ENCODE results near the gene PRIMA1. TPM values are rescaled to one million over a fixed set of nuclear protein-coding genes. Genes with fewer than 3 reads are reported as not detected.

Gene PRIMA1
- total and polyA plus RNA-seq, 2 donors (not counting 1 experiment from before 2014, with no cell fraction given): not detected

- ATAC-seq (ENCODE audit: low read depth) (no peak), DNase-seq (no peak)
- no peaks in the 10 kb centered on the region for H3K27me3 ChIP-seq (replicated peaks in 1 of 4; ENCODE audit: control extremely low read depth in 1 of 4, control insufficient read depth in 3 of 4, insufficient read depth in 4 of 4, low read length in 3 of 4)
- Mint-ChIP-seq H3K27me3 (peaks cover 21% of the 10 kb centered on the region), H3K27ac (no peak overlapping the region), H3K4me1 (no peaks in the 10 kb centered on the region), H3K9me3 (ENCODE audit: insufficient read depth) (no peaks in the 10 kb centered on the region), H3K4me3 (no peak overlapping the region)
- no peak overlapping the region for H3K4me2 ChIP-seq (replicated peaks; ENCODE audit: low read depth, low read length, poor library complexity, severe bottlenecking)
- H2AFZ ChIP-seq (ENCODE audit: insufficient read depth, low read depth, low read length, poor library complexity, severe bottlenecking): no peak overlapping the region
- H3K9me3 ChIP-seq (ENCODE audit: control extremely low read depth in 1 of 3, control insufficient read depth in 2 of 3, insufficient read depth in 1 of 3, low read length in 2 of 3): no peaks in the 10 kb centered on the region
- no peak overlapping the region for H3K27ac ChIP-seq (ENCODE audit: low read length in 2 of 2)
- POLR2A ChIA-PET: no interaction called here
- intact Hi-C loops (cut with micrococcal nuclease): no loop called here
- 93% methylated on average over 16 of the region's 21 CpGs for WGBS (ENCODE audit: insufficient coverage)
- no peak overlapping the region for H3K9ac ChIP-seq (ENCODE audit: low read length)
- TF ChIP-seq EZH2 (IDR thresholded peaks at IDR 0.05; ENCODE audit: borderline replicate concordance, insufficient read depth, low read depth, low read length, poor library complexity, severe bottlenecking) (no peak), CTCF (IDR thresholded peaks at IDR 0.05) (no peak)
- H3K36me3 ChIP-seq (replicated peaks in 1 of 2; ENCODE audit: control extremely low read depth in 1 of 2, control insufficient read depth in 1 of 2, extremely low read depth in 1 of 2, insufficient read depth in 2 of 2, low read length in 1 of 2): no peaks in the 10 kb centered on the region
- no peaks in the 10 kb centered on the region for H3K79me2 ChIP-seq (ENCODE audit: control insufficient read depth, insufficient read depth, low read length)
- no peak overlapping the region for H3K4me3 ChIP-seq (ENCODE audit: control extremely low read depth in 1 of 5, extremely low read depth in 1 of 5, insufficient read depth in 1 of 5, low read depth in 2 of 5, low read length in 4 of 5)
- CTCF ChIA-PET: no interaction called here
- no peaks in the 10 kb centered on the region for H4K20me1 ChIP-seq (ENCODE audit: control insufficient read depth, insufficient read depth, low read length, poor library complexity, severe bottlenecking)
- H3K4me1 ChIP-seq (ENCODE audit: control insufficient read depth in 2 of 2, insufficient read depth in 2 of 2, low read length in 2 of 2): no peaks in the 10 kb centered on the region
These were observed 81.8 kb downstream of the PRIMA1 start for GRCh38 chr14:93706360-93706955.

DNA sequence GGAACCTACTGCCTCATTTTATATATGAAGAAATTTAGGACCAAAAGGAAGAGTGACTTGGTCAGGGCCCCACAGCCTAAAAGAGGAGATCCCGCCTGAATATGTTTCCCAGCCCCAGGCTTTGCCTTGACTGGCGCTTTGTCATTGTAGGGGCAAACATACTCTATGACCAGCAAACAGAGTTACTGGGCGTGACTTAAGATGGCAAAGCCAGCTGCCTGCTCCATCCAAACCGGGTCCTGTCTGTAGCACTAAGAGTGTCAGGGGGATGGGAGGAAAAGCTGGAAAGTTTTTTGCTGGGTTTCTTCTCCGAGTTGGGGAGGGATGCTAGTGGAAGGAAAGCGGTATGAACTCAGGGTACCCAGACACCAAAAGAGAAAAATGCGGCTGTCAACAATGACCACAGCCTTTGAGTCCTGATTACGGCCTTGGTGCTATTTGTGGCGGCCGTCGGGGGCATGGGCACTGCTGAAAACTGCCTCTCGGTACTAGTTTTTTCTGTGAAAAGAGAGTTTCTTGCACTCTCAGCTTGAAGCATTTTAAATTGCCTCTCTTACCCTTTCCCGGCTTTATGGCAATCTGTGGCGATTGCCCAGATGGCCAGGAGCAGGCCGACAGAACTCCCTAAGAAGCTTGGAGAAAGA, 82.7 kb downstream of the PRIMA1 start:
- Mint-ChIP-seq H3K27ac (no peak overlapping the region), H3K9me3 (ENCODE audit: insufficient read depth) (no peaks in the 10 kb centered on the region), H3K4me1 (no peaks in the 10 kb centered on the region), H3K27me3 (peaks cover 27% of the 10 kb centered on the region), H3K4me3 (no peak overlapping the region)
- no peak overlapping the region for H3K4me2 ChIP-seq (replicated peaks; ENCODE audit: low read depth, low read length, poor library complexity, severe bottlenecking)
- no peak overlapping the region for H2AFZ ChIP-seq (ENCODE audit: insufficient read depth, low read depth, low read length, poor library complexity, severe bottlenecking)
- no peaks in the 10 kb centered on the region for H3K79me2 ChIP-seq (ENCODE audit: control insufficient read depth, insufficient read depth, low read length)
- CTCF ChIA-PET: no interaction called here
- no peak overlapping the region for H3K27ac ChIP-seq (ENCODE audit: low read length in 2 of 2)
- 98% methylated on average over 14 of the region's 15 CpGs for WGBS (ENCODE audit: insufficient coverage)
- no peaks in the 10 kb centered on the region for H3K9me3 ChIP-seq (ENCODE audit: control extremely low read depth in 1 of 3, control insufficient read depth in 2 of 3, insufficient read depth in 1 of 3, low read length in 2 of 3)
- H3K4me3 ChIP-seq (ENCODE audit: control extremely low read depth in 1 of 5, extremely low read depth in 1 of 5, insufficient read depth in 1 of 5, low read depth in 2 of 5, low read length in 4 of 5): no peak overlapping the region
- intact Hi-C loops (cut with micrococcal nuclease): no loop called here
- no peaks in the 10 kb centered on the region for H3K4me1 ChIP-seq (ENCODE audit: control insufficient read depth in 2 of 2, insufficient read depth in 2 of 2, low read length in 2 of 2)
- ATAC-seq (ENCODE audit: low read depth): no peak
- H3K36me3 ChIP-seq (replicated peaks in 1 of 2; ENCODE audit: control extremely low read depth in 1 of 2, control insufficient read depth in 1 of 2, extremely low read depth in 1 of 2, insufficient read depth in 2 of 2, low read length in 1 of 2): no peaks in the 10 kb centered on the region
- no peak overlapping the region for H3K9ac ChIP-seq (ENCODE audit: low read length)
- H3K27me3 ChIP-seq (replicated peaks in 1 of 4; ENCODE audit: control extremely low read depth in 1 of 4, control insufficient read depth in 3 of 4, insufficient read depth in 4 of 4, low read length in 3 of 4): no peaks in the 10 kb centered on the region
- TF ChIP-seq EZH2 (IDR thresholded peaks at IDR 0.05; ENCODE audit: borderline replicate concordance, insufficient read depth, low read depth, low read length, poor library complexity, severe bottlenecking) (no peak), CTCF (IDR thresholded peaks at IDR 0.05) (no peak)
- no peak for DNase-seq
- H4K20me1 ChIP-seq (ENCODE audit: control insufficient read depth, insufficient read depth, low read length, poor library complexity, severe bottlenecking): no peaks in the 10 kb centered on the region
- POLR2A ChIA-PET: no interaction called here
